Lung microvascular endothelial cell (primary cell): ENCODE measurements around the gene FAM81B. TPM values are rescaled to one million over a fixed set of nuclear protein-coding genes. Genes with fewer than 3 reads are reported as not detected.
A peak's percentile ranks its signal among the peaks of the same experiment; 100 is the strongest.
"Not testable (repeated sequence)": the region's sequence is repeated elsewhere in the genome, so short reads cannot be mapped to it uniquely, and the experiment has no call there.

Source experiments
- DNase-seq, 2 donors: peaks; one replicate each; pipeline versions ENCODE4 v3.0.0 to v3.0.0-alpha.2; 2010; ENCODE audit warnings: low read depth in 2 of 2
- total RNA-seq: library from RNA; depleted of rRNA; stranded (reverse); fragments of >200 nt; gene quantifications from 2 replicates; pipeline ENCODE4 v1.2.1, GENCODE V29; 2014

FAM81B gene, protein sequence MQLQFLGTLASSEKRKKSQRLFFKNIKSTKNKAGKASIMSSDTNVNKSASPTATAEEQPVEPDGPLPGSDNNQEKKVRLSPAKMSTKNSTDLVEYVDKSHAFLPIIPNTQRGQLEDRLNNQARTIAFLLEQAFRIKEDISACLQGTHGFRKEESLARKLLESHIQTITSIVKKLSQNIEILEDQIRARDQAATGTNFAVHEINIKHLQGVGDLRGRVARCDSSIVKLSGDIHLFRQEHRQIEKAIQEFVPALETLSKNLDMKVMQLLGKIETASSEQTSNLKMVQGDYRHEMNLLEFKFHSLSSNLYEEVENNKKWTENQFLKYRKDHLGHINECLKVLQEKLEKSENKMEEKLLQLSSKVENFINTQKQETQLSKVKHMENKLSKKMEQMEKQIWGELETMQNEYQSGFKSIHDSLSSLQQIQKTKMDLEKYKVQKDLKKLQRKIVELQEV
- total RNA-seq, result 0.22 TPM in 1 of 2 replicates, not detected in the other

DNA sequence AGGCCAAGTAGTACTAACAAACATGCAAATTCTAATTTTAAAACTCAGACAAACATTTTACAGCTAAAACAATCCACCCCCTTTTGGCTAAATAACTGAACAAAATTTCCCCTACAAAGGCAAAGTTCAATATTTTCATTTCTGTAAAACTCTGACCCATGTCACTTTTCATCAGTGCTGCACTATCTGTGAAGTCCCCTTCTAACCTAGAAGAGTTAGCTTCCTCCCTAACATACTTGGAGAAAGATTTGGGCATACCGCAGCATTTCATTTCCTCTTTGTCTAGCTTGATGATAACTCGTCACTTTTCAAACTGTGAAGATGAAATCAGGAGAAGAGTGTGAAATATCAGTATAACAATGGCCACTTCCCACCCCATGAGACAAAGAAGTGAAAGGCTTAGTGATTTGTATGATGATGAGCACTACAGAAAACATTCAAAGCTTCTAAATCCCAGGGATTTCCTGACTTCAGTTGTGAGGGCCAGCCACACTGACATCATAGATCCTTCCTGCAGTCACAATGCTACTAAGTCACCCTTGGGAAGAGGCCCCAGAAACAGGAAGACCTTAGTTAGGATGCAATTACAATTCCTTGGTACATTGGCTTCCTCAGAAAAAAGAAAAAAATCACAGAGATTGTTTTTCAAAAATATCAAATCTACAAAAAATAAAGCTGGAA, at the start of gene FAM81B:
TSS of gene FAM81B (plus strand) at position 555 of the 681 bp plus-strand sequence. CDS start at position 579, 24 bp downstream.
- DNase-seq, result peak; percentile 25 to 95

GRCh38 chr5:95341444-95341843, 49.7 kb upstream of the FAM81B start:
- DNase-seq, result not testable (repeated sequence)

DNA sequence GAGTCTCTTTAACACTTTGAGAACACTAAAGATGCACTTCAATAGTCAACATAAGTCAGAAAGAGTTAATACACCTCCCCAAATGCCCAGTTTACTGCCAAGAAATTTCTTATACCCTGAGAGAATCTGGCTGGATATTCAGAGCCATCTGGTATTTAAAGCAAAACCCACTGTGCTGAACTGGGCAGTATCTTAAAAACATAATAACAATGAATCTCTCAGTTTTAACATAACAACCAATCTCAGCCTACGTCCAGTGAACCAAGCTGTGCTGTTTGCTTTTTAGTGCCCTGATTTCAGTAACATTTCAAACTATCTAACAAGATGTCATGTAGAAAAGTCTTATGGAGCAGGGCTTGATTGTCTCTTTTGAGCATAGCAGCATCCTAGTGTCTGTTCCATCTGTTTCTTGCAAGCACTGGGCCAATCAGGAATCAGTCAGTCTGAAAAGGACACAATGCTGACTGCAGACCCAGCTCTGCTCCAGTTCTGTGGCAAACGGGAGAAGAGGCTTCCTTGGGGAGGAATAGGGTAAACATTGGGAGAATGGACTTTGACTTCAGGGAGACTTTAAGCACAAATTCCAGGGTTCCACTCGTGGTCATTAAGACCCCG, 43.6 kb upstream of the FAM81B start:
- DNase-seq, result no peak

DNA sequence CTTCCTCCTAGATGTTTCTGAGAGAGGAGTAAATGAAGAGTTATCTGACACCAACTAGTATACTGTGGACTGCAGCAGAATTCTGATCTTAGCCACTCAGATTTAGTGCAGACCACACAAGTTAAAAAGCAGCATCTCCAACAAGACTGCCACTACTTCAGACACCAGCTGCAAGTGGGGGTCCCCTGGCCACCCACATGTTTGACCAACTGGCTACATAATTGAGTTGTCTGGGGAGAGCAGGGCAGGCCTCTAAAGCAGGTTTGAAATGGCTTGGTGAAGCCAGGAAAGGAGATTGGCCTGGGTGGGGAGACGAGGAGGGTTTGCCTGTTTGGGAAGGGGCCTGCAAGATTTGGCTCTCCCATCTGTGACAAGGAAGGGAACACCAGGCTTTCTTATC, 40.5 kb upstream of the FAM81B start:
- DNase-seq, result no peak

DNA sequence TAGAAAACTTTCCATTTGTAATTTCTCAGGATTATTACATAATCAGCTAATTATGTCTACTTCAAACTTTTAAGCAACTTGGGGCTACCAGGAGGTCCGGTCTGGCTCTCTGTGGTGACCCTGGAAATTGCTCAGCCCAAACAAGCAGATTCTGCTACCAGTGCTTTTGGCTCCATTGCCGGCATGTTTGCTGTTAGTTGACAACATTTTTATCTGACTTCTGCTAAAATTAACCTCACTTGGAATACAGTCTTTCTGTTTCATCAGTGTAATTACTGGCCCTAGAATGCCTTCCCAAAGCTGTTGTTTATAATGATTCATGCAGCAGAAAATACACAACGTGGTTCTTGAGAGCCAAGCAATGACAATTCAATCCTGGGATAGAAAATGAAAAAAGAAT, 38.5 kb upstream of the FAM81B start:
- no peak for DNase-seq

GRCh38 chr5:95358320-95358719, 32.8 kb upstream of the FAM81B start:
- no peak for DNase-seq

GRCh38 chr5:95358848-95359247, 32.3 kb upstream of the FAM81B start:
- no peak for DNase-seq

GRCh38 chr5:95360667-95361066, 30.5 kb upstream of the FAM81B start:
- not testable (repeated sequence) for DNase-seq

GRCh38 chr5:95365302-95366095, 25.7 kb upstream of the FAM81B start:
- DNase-seq, result no peak

DNA sequence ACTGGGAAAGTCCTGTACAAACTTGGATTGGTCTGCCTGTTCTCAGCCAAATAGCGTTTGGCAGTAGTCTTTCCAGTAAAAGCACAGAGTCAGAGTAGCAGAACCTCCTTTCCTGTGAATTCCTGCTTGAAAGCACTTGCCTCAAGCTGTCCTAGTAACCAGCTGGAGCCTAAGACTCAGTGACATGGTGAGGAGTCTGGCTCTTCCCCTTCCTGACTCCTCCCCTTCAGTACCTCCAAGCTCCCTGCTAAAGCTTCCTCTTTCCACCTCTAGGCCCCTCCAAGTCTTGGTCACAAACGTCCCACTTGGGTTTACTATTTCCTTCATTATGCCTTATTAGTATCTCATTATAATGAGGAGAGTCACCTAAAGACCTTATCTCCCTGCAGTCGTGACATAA, 21.4 kb upstream of the FAM81B start:
- DNase-seq, result no peak

DNA sequence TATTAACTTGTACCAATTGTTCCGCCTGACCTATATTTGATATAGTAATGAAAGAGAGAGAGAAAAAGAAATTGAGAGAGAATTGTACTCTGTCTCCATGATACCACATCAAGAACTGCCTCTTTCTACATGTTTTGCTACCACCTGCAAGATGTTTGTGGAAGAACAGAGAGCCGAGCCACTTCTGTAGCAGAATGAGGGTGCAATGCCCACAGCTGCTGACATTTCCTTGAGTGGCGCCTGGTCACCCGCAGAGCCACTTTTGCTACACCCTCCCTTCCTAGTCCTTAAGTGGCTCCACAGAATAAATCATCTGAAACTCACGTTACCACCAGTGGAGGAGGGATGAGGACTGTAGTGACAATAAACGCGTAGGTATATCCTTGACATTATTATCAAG, 17.1 kb upstream of the FAM81B start:
- DNase-seq, result no peak

- DNase-seq, result no peak
Measured at GRCh38 chr5:95375591-95375990, 15.6 kb upstream of the FAM81B start.

GRCh38 chr5:95379133-95379532, 12.0 kb upstream of the FAM81B start:
- no peak for DNase-seq

GRCh38 chr5:95380103-95380628, 11.0 kb upstream of the FAM81B start:
- DNase-seq, result no peak

DNA sequence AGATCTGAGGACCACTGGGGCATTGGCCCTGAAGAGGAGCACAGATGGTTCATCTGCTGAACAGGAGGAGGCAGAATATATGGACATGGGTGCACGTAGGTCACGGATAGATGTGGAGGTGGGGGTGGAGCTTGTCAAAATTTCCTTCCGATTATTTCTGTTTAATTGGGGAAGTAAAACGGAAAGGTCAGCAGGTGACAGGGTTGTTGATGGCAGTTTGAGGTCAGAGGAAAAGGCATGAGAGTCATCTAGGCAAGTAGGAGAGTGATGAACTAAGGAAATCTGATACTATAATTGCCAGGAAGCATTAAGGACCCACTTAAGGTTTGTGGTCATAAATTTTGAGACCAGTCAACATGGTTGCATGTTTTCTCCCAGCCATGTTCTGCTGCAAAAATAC, 8.4 kb upstream of the FAM81B start:
- DNase-seq, result no peak

GRCh38 chr5:95384485-95385213, 6.5 kb upstream of the FAM81B start:
- DNase-seq, result no peak

- no peak for DNase-seq
Measured at GRCh38 chr5:95385334-95385733, 5.8 kb upstream of the FAM81B start.

DNA sequence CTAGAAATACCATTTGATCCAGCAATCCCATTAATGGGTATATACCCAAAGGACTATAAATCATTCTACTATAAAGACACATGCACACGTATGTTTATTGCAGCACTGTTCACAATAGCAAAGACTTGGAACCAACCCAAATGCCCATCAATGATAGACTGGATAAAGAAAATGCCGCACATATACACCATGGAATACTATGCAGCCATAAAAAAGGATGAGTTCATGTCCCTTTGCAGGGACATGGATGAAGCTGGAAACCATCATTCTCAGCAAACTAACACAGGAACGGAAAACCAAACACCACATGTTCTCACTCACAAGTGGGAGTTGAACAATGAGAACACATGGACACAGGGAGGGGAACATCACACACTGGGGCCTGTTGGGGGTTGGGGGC, 799 bp downstream of the FAM81B start:
- not testable (repeated sequence) for DNase-seq

DNA sequence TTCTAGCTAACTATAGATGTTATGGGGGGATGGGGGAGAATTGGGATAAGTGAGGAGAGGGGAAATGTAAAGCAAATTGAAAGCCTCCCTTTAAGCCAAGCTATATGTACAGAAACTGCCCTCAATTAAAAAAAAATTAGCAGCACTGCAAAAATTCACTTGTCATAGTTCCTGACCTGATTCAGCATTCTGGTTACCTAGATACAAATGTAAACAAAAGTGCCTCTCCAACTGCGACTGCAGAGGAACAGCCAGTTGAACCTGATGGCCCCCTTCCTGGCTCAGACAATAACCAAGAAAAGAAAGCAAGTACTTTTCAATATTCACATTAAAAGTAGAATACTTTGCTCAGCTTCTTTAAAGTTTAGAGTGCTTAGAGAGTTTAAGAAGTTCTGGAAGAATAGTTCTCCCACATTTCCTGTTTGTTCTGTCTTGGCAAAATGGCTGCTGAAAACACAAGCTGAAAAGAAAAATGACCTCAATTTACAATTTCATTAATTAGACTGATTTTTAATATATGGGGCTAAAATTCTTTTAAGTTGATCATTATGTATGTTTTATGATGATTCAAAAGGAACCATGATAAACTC, 1.5 kb downstream of the FAM81B start:
- DNase-seq, result peak; percentile 49 to 85

DNA sequence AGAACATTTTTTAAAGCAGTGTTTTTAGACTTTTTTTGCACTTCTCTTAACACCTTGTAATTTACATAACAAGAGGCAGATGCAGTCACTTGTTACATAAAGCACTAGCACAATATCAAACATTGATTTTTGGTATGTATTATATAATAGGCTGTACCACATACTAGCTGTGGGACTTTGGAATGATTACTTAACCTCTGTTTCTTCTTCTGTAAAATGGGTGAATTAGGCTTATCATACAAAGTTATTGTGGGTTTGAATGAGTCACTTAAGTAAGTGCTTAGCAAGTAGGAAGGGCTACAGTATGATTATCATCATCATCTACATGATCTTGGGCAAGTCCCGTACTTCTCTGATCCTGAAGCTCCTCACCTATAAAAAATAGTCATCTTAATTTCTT, 2.1 kb downstream of the FAM81B start:
- no peak for DNase-seq
